HTERT RPE-1 (cell line): ENCODE data around the gene RBM12.

Experiments used
- in situ Hi-C: fragments of 300-500 bp; cut with MboI; formaldehyde crosslinking; loops from 4 replicates; pipeline ENCODE4 v1.14.3; 2020; ENCODE audit warnings: low sequenced_read_pairs

RBM12 gene

DNA sequence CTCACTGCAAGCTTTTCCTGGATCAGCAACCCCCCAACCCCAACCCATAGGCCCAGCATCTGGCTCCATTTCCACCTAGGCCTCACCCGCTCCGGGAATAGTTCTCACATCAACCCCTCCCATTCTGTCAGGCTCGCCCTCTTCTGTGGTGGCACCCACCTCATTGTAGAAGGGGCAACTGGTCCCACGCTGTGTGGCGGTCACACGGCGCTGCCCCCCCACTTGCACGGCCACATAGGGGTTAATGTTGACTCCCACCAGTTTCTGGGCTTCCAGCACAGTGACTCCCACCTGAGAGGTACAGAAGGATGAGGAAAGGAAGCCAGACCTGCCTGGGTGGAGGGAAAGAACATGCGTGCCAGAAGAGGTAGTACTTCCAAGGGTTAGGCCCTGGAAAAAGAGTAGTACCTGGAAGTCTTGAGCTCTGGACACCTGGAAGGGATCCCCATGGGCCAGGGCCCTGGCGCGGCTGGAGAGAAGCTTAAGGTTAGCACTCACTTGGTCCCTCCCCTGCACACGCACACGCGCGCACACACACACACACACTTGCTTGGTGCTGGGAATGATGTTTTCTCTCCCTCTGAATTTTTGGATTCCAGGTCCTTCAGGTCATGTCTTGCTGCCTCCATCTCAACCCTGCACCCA is 61.7 kb downstream of the RBM12 start:
- in situ Hi-C loops: no loop called here

DNA sequence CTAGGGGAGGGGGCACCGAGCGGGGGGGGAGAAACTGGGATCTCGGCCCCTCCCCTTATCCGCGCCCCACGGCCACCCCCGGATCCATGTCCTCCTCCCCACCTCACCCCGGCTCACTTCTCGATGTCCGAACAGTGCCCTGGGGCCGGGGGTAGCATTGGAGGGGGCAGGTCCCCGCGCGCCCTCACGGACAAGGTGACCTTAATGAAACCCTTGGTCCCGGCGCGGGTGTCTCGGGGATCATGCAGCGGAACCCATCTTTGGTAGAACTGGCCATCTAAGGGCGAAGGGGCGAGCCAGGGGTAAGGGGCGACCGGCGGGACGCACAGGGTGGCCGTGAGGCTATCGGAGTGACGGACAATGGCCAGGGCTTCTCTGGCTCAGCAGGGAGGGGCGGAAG is 62.7 kb downstream of the RBM12 start:
- in situ Hi-C loops: no loop called here

DNA sequence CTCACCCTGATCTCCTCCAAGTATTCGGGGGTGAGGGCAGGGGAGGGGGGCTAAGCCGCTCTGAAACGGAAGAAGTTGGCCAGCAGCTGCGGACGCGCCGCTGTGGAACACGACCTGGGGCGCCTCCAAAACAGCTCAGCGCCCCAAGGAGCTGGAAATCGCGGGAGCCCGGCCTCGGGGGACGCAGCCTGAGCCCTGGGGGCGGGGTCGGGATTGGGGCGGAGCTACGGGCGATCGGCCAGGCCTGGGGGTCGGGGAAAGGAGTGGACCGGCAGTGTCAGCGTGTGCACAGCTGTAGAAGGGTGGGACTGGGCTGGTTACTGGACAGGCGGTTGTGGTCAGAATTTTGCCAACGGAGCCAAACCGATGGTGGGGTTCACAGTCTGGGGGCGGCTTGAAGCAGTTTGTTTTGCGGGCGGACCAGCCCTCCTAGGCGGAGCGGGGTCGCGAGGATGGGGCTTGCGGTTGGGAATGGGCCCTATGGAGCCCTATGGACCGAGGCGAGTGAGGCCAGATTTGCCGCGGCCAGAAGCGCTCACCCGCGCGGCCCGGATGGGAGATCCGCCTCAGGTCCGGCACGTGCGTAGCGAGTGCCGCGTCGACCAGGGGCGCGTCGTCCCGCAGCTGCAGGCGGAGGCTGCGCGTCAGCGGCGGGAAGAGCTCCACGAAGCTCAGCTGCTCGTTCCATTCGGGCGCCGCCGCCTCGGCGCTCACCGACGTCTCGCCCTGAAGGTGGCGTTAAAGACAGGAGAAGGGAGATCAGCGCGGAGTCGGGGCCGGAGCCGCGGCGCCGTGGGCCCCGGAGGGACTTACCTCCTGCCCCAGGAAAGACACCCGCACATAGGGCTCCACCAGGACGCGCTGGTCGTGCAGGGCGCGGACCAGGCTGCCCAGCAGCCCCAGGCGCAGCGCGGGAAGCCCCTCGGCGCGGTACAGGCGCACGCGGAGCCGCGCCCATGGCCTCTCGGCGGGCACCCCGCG is 63.4 kb downstream of the RBM12 start:
- in situ Hi-C loops: no loop called here

DNA sequence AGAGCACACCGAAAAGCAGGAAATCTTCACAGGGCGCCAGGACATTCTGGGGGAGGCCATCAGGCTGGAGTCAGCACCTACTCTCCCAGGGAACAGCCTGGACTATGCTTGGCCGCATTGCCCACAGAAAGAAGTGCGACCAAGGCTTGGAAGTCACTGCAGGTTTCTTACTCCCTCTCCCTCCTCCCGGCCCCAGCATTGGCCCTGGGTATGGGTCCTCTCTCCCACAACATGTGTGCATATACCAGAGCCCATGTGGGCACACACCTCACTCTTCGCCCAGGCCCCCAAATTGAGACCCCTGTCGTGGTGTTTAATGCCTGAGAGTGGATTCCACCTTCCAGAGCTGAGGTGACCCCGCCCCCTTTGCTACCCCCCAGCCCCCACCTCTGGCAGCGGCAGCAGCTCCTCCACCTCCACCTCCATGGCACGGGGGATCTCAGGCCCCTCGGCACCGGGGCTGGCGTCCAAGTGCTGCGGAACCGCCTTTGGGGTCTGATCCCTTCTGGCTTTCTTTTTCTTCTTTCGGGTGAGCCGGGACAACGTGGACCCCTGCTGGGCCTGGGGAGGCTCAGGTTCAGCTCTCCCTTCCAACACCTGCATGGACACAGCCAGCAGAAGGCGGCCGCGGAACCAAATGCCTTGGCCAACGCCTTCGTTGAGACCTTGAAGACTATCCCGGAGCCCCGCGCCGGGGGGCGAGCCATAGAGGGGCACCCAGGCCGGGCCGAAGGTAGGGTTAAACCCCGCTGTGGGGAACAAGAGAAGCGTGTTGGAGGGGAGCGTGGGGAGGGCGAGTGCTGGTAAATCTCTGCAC is 64.3 kb downstream of the RBM12 start:
- in situ Hi-C loops: no loop called here

DNA sequence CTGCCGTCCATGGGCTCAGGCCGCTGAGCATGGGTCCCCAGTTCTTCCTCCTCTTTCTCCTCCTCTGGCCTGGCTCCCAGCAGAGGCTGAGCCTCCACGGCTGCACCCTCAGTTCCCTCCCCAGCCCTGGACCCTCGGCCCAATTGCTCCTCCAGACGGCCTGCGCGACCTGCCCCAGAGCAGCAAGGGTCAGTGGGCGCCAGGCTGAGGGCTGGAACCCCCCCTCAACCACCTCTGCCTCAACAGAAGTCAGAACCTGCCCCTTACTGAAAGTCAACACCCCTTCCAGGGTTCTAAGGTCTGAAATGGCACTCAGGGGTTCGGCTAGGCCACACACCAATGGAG is 65.0 kb downstream of the RBM12 start:
- in situ Hi-C loops: no loop called here
